ENCODE data around the gene JCHAIN.

- no peak for TF ChIP-seq GATA3 (IDR thresholded peaks at IDR 0.05; ENCODE audit: low read depth, low read length)
- no peak for TF ChIP-seq GATA2 (IDR thresholded peaks at IDR 0.05; ENCODE audit: low read depth, low read length)
Observed at GRCh38 chr4:70688795-70689231, 22.5 kb upstream of the JCHAIN start.
